ENCODE results near the gene SLC6A6. TPM values are rescaled to one million over a fixed set of nuclear protein-coding genes. Genes with fewer than 3 reads are reported as not detected.

SLC6A6 gene
- total RNA-seq, 2 experiments from 2014 or later = 27.8 to 31.2 TPM

DNA sequence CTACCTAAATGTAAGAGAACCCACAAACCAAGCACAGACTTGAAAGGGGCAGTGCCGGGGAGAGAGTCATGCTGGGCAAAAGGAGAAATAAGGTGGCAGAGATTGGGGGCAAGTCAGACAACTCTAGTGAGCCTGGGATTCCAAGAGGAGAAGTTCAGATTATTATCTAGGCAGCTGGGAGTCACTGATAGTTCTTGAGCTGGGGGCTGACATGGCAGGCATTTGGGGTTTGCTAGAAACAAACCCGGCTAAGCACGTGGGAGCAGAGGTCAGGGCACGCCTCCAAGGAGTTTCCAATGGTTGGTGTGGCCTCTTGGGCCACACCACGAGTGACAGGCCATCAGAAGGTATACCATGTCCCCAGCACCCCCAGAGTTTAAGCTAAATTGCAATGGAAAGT is 27.6 kb downstream of the SLC6A6 start:
- ChIA-PET CTCF (interaction anchor here (6.7 kb wide), 1 partner anchor 26 kb away, joined by 42 read pairs; the partner anchor contains the start of gene SLC6A6), POLR2A (interaction anchor here (5.6 kb wide), 1 partner anchor 27 kb away, joined by 107 read pairs; the partner anchor contains the start of gene SLC6A6)
- Mint-ChIP-seq H3K27ac (peak overlapping the region; percentile 98), H3K4me3 (no peak overlapping the region), H3K27me3 (no peaks in the 10 kb centered on the region), H3K36me3 (ENCODE audit: low read depth) (no peaks in the 10 kb centered on the region), H3K4me1 (ENCODE audit: low read depth) (peaks cover 99% of the 10 kb centered on the region), H3K9me3 (no peaks in the 10 kb centered on the region)
- Histone ChIP-seq H3K9me3 (ENCODE audit: control insufficient read depth in 1 of 2, insufficient read depth in 1 of 2, low read length in 2 of 2) (no peaks in the 10 kb centered on the region), H3K4me3 (ENCODE audit: low read length) (no peak overlapping the region), H3K4me1 (ENCODE audit: insufficient read depth, low read length) (peaks cover 100% of the 10 kb centered on the region), H3K27me3 (ENCODE audit: control insufficient read depth in 1 of 2, insufficient read depth in 2 of 2, low read length in 2 of 2) (no peaks in the 10 kb centered on the region), H3K36me3 (ENCODE audit: insufficient read depth, low read length) (peaks cover 2% of the 10 kb centered on the region), H3K27ac (ENCODE audit: low read depth in 1 of 2, low read length in 2 of 2) (peak overlapping the region; percentile 92 to 97)
- intact Hi-C loops (cut with DNase I, micrococcal nuclease) = loop anchor here (5.0 to 10.0 kb wide), 3 partner anchors 37 to 1945 kb away; partner anchors contain the start of genes LSM3 (in 1 of the 2), TSEN2 (in 1 of the 2) and XPC (in 1 of the 2)
- ATAC-seq (ENCODE audit: poor library complexity) (no peak), DNase-seq (peak in 1 of 14 experiments; percentile 16)
- TF ChIP-seq, protein P1, sequence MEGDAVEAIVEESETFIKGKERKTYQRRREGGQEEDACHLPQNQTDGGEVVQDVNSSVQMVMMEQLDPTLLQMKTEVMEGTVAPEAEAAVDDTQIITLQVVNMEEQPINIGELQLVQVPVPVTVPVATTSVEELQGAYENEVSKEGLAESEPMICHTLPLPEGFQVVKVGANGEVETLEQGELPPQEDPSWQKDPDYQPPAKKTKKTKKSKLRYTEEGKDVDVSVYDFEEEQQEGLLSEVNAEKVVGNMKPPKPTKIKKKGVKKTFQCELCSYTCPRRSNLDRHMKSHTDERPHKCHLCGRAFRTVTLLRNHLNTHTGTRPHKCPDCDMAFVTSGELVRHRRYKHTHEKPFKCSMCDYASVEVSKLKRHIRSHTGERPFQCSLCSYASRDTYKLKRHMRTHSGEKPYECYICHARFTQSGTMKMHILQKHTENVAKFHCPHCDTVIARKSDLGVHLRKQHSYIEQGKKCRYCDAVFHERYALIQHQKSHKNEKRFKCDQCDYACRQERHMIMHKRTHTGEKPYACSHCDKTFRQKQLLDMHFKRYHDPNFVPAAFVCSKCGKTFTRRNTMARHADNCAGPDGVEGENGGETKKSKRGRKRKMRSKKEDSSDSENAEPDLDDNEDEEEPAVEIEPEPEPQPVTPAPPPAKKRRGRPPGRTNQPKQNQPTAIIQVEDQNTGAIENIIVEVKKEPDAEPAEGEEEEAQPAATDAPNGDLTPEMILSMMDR (IDR thresholded peaks at IDR 0.05) = no peak

DNA sequence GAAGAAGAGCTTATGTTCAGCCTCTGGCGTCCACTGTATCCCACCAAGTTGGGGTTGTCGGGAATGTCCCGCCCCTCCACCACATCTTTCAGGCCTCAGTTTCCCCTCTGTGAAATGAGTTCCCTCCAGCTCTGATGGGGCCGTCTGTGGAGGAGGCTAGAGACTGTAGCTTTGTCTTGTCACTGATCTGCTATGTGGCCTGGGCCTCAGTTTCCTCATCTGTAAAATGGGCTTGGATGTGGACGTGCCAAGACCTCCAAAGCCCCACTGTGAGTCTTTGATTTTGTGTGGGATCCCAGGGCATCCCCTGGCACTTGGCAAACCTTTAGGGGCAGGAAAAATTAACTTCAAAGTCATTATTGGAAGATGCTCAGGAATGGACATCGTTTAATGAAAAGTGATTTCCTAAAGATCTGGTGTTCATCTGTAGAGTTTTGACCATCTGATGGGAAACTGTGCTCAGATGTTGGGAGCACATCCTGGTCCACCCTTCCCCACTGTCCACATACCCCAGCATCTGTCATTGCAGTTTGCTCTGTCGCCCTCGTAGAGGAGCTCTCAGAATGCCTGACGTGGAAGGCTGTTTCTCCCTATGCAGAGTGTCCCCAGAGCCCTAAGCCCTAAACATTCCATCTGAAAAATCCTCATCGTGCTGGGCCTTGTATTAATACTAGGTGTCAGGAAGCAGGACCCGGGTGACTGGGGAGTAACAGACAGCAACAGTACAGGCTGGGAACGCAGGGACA is 28.5 kb downstream of the SLC6A6 start:
- H3K27ac Mint-ChIP-seq = peak overlapping the region; percentile 98
- ATAC-seq (ENCODE audit: poor library complexity) = no peak
- H3K9me3 ChIP-seq (ENCODE audit: control insufficient read depth in 1 of 2, insufficient read depth in 1 of 2, low read length in 2 of 2) = no peaks in the 10 kb centered on the region
- peak in 1 of 14 experiments; percentile 13 for DNase-seq
- no peaks in the 10 kb centered on the region for H3K27me3 ChIP-seq (ENCODE audit: control insufficient read depth in 1 of 2, insufficient read depth in 2 of 2, low read length in 2 of 2)
- intact Hi-C loops (cut with DNase I, micrococcal nuclease) = loop anchor here (1.0 to 10.0 kb wide), 4 partner anchors 29 to 1946 kb away; partner anchors contain the start of genes LSM3 (in 1 of the 2), SLC6A6 (in 1 of the 2), TSEN2 (in 1 of the 2) and XPC (in 1 of the 2)
- no peaks in the 10 kb centered on the region for H3K36me3 Mint-ChIP-seq (ENCODE audit: low read depth)
- no peaks in the 10 kb centered on the region for H3K9me3 Mint-ChIP-seq
- no peaks in the 10 kb centered on the region for H3K27me3 Mint-ChIP-seq
- POLR2A ChIA-PET = interaction anchor here (1.3 to 5.6 kb wide), 8 partner anchors 23 to 540 kb away, joined by 3 to 107 read pairs (median 10); partner anchors contain the start of genes CCDC174, CHCHD4, LSM3 and SLC6A6
- H3K4me1 ChIP-seq (ENCODE audit: insufficient read depth, low read length) = peaks cover 100% of the 10 kb centered on the region
- TF ChIP-seq, protein P1 (IDR thresholded peaks at IDR 0.05) = no peak
- H3K4me3 Mint-ChIP-seq = peak overlapping the region; percentile 60
- H3K4me3 ChIP-seq (ENCODE audit: low read length) = peak overlapping the region; percentile 31
- H3K27ac ChIP-seq (ENCODE audit: low read depth in 1 of 2, low read length in 2 of 2) = peak overlapping the region; percentile 92 to 97
- H3K36me3 ChIP-seq (ENCODE audit: insufficient read depth, low read length) = peaks cover 2% of the 10 kb centered on the region
- peaks cover 99% of the 10 kb centered on the region for H3K4me1 Mint-ChIP-seq (ENCODE audit: low read depth)
- CTCF ChIA-PET = interaction anchor here (1.5 to 6.7 kb wide), 3 partner anchors 27 to 534 kb away, joined by 4 to 42 read pairs (median 5); partner anchors contain the start of gene SLC6A6

DNA sequence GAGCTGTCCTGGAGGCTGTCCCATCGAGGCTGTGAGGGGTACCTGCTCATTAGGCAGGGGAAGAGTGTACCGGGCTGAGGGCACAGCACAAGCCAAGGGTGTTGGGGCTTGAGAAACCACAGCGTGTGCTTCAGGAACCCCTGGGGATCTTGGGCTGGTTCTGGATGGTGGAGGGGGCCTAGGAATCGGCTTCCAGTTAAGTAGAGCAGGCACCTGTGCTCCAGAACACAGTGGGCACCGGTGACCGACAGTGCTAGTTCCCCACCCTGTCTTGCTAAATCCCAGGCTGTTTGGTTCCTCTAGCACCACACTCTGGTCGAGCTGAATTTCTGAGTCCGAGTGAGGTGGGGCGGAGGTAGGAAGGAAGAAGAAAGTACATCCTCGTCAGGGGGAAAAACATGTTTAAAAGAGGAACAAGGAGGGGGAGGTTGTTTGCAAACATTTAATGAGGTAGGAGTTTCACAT is 29.1 kb downstream of the SLC6A6 start:
- peak; percentile 2 for ATAC-seq (ENCODE audit: poor library complexity)
- Histone ChIP-seq H3K27ac (ENCODE audit: low read depth in 1 of 2, low read length in 2 of 2) (peak overlapping the region; percentile 92 to 97), H3K27me3 (ENCODE audit: control insufficient read depth in 1 of 2, insufficient read depth in 2 of 2, low read length in 2 of 2) (no peaks in the 10 kb centered on the region), H3K9me3 (ENCODE audit: control insufficient read depth in 1 of 2, insufficient read depth in 1 of 2, low read length in 2 of 2) (no peaks in the 10 kb centered on the region), H3K36me3 (ENCODE audit: insufficient read depth, low read length) (peaks cover 2% of the 10 kb centered on the region), H3K4me3 (ENCODE audit: low read length) (peak overlapping the region; percentile 31), H3K4me1 (ENCODE audit: insufficient read depth, low read length) (peaks cover 95% of the 10 kb centered on the region)
- peaks cover 94% of the 10 kb centered on the region for H3K4me1 Mint-ChIP-seq (ENCODE audit: low read depth)
- H3K4me3 Mint-ChIP-seq = peak overlapping the region; percentile 60
- peak overlapping the region; percentile 98 for H3K27ac Mint-ChIP-seq
- H3K9me3 Mint-ChIP-seq = no peaks in the 10 kb centered on the region
- H3K36me3 Mint-ChIP-seq (ENCODE audit: low read depth) = no peaks in the 10 kb centered on the region
- TF ChIP-seq, protein P1 (IDR thresholded peaks at IDR 0.05) = no peak
- DNase-seq = peak in 4 of 14 experiments; percentile 17 to 28 (median 24)
- ChIA-PET POLR2A (interaction anchor here (1.2 to 5.6 kb wide), 12 partner anchors 10 to 1590 kb away, joined by 3 to 107 read pairs (median 6); partner anchors contain the start of genes CCDC174, CHCHD4, LSM3 and RPL32), CTCF (interaction anchor here (0.9 to 6.7 kb wide), 4 partner anchors 28 to 1013 kb away, joined by 3 to 42 read pairs (median 4); partner anchors contain the start of gene SLC6A6)
- intact Hi-C loops (cut with DNase I, micrococcal nuclease) = loop anchor here (1.0 to 10.0 kb wide), 4 partner anchors 29 to 1947 kb away; partner anchors contain the start of genes LSM3 (in 1 of the 2), SLC6A6 (in 1 of the 2), TSEN2 (in 1 of the 2) and XPC (in 1 of the 2)
- no peaks in the 10 kb centered on the region for H3K27me3 Mint-ChIP-seq

Data from CD4-positive, alpha-beta T cell (primary cell).